SU-DHL-6 (cell line): ENCODE measurements around the gene UBQLNL.

Experiments
- H2AFZ ChIP-seq: fragments of 200-600 bp; sonication (generic); 2 replicates; pipeline ENCODE4 v1.6.1; 2014; ENCODE audit warnings: low read depth, mild to moderate bottlenecking, moderate library complexity, mixed read lengths, antibody characterized with exemption, low read length; ENCODE audit not compliant: severe bottlenecking
- H3F3A ChIP-seq: fragments of 200-600 bp; shearing (Covaris generic); 2 replicates; pipeline ENCODE4 v1.6.0; 2016; ENCODE audit warnings: antibody characterized with exemption, mild to moderate bottlenecking; ENCODE audit not compliant: insufficient read depth
- H3K27ac ChIP-seq: fragments of 200-600 bp; sonication (generic); 2 replicates; pipeline ENCODE4 v1.5.1; 2016; ENCODE audit warnings: low read depth, mild to moderate bottlenecking, low read length, moderate library complexity, mixed read lengths
- H3K27me3 ChIP-seq: fragments of 200-600 bp; sonication (generic), shearing (Covaris generic); 2 replicates; pipeline ENCODE4 v1.6.0; 2014; ENCODE audit warnings: mild to moderate bottlenecking, low read length
- H3K36me3 ChIP-seq: fragments of 200-600 bp; sonication (generic); 2 replicates; pipeline ENCODE4 v1.6.1; 2014; ENCODE audit warnings: mild to moderate bottlenecking, low read length, mixed read lengths
- H3K4me2 ChIP-seq: fragments of 300-600, 200-600 bp; shearing (Covaris generic), sonication (generic); 2 replicates; pipeline ENCODE4 v1.6.0; 2014; ENCODE audit warnings: low read length, low read depth, mild to moderate bottlenecking; ENCODE audit not compliant: poor library complexity, severe bottlenecking
- H3K4me3 ChIP-seq: fragments of 200-600 bp; sonication (generic); 2 replicates; pipeline ENCODE4 v1.5.1; 2014; ENCODE audit warnings: antibody characterized with exemption, low read length, mild to moderate bottlenecking, mixed read lengths; ENCODE audit not compliant: insufficient read depth, poor library complexity, severe bottlenecking
- H3K79me2 ChIP-seq: fragments of 200-600 bp; sonication (generic); 2 replicates; pipeline ENCODE4 v1.6.1; 2014; ENCODE audit warnings: mild to moderate bottlenecking, low read length, moderate library complexity; ENCODE audit not compliant: insufficient read depth
- H3K9ac ChIP-seq: fragments of 200-600 bp; sonication (generic); 2 replicates; pipeline ENCODE4 v1.7.0; 2014; ENCODE audit warnings: mild to moderate bottlenecking, low read length
- H3K9me2 ChIP-seq: fragments of 200-600 bp; sonication (generic); replicated peaks from 2 replicates; pipeline ENCODE4 v1.6.1; 2014; ENCODE audit warnings: low read length; ENCODE audit not compliant: insufficient read depth
- H3K9me3 ChIP-seq: fragments of 200-600 bp; sonication (generic); 2 replicates; pipeline ENCODE4 v1.6.1; 2014; ENCODE audit warnings: low read length, mixed read lengths; ENCODE audit not compliant: insufficient read depth
- H4K20me1 ChIP-seq: fragments of 200-600 bp; sonication (generic); 2 replicates; pipeline ENCODE4 v1.6.1; 2014; ENCODE audit warnings: low read depth, mild to moderate bottlenecking, antibody characterized with exemption, low read length, moderate library complexity, mixed read lengths
- CTCF ChIP-seq: fragments of 200-600 bp; sonication (generic); IDR thresholded peaks from one replicate; pipeline ENCODE4 v1.5.1; 2017; ENCODE audit warnings: antibody characterized with exemption, mild to moderate bottlenecking, low read length, moderate library complexity; ENCODE audit not compliant: insufficient read depth, poor library complexity, severe bottlenecking
- EZH2phosphoT487 ChIP-seq: fragments of 200-600 bp; sonication (generic), shearing (Covaris generic); conservative IDR thresholded peaks from 2 replicates; pipeline ENCODE4 v1.6.1; 2018; ENCODE audit warnings: mild to moderate bottlenecking, antibody characterized with exemption, low read length, moderate library complexity, mixed read lengths

The UBQLNL gene

GRCh38 chr11:5507177-5507932 is 9.1 kb downstream of the UBQLNL start:
- Histone ChIP-seq H2AFZ (no peak overlapping the region), H3F3A (no peaks in the 10 kb centered on the region), H3K9me2 (no peaks in the 10 kb centered on the region), H4K20me1 (no peaks in the 10 kb centered on the region), H3K36me3 (no peaks in the 10 kb centered on the region), H3K4me3 (no peak overlapping the region), H3K9ac (no peak overlapping the region), H3K27ac (no peak overlapping the region), H3K9me3 (no peaks in the 10 kb centered on the region), H3K4me2 (no peak overlapping the region), H3K27me3 (no peaks in the 10 kb centered on the region), H3K79me2 (no peaks in the 10 kb centered on the region)
- TF ChIP-seq EZH2phosphoT487 (no peak), CTCF (no peak)

GRCh38 chr11:5505363-5506048 is 11.0 kb downstream of the UBQLNL start:
- no peaks in the 10 kb centered on the region for H3K9me3 ChIP-seq
- TF ChIP-seq CTCF (no peak), EZH2phosphoT487 (no peak)
- H3K36me3 ChIP-seq, result no peaks in the 10 kb centered on the region
- no peak overlapping the region for H3K9ac ChIP-seq
- H3K9me2 ChIP-seq, result no peaks in the 10 kb centered on the region
- no peaks in the 10 kb centered on the region for H3F3A ChIP-seq
- no peaks in the 10 kb centered on the region for H3K79me2 ChIP-seq
- no peaks in the 10 kb centered on the region for H4K20me1 ChIP-seq
- H3K4me3 ChIP-seq, result no peak overlapping the region
- no peak overlapping the region for H3K27ac ChIP-seq
- no peak overlapping the region for H3K4me2 ChIP-seq
- no peak overlapping the region for H2AFZ ChIP-seq
- H3K27me3 ChIP-seq, result no peaks in the 10 kb centered on the region

DNA sequence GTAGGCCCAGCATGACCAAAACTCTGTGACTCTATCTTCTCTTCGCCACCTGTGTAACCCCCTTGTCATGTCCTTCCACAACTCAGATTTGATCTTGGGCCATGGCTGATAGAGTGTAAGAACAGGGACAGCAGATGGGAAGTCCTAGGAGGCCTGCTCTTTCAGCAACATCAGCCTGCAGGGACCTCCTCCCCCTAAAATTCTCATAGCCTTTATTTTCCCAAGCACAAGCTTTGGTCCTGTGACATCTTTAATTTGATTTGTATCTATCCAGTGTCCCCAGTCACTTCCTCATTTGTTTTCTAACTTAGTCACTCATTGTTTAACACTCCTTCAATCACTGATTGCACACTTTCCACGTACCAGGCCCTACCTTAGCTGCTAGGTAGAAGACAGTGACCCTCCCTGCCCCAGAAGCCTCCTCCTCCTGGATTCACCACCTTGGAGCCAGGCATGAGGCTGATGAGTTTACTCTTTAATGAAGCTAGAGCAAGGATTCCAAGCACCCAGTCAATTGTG is 12.0 kb downstream of the UBQLNL start:
- TF ChIP-seq CTCF (no peak), EZH2phosphoT487 (no peak)
- Histone ChIP-seq H3F3A (no peaks in the 10 kb centered on the region), H4K20me1 (no peaks in the 10 kb centered on the region), H3K4me3 (no peak overlapping the region), H3K36me3 (no peaks in the 10 kb centered on the region), H3K79me2 (no peaks in the 10 kb centered on the region), H3K9ac (no peak overlapping the region), H3K27me3 (no peaks in the 10 kb centered on the region), H3K9me3 (no peaks in the 10 kb centered on the region), H2AFZ (no peak overlapping the region), H3K4me2 (no peak overlapping the region), H3K9me2 (no peaks in the 10 kb centered on the region), H3K27ac (no peak overlapping the region)
